B cell (primary cell): ENCODE measurements around the gene MYH7B.

Source experiments
- CTCF ChIP-seq: fragments of 200-600 bp; IDR thresholded peaks from one replicate; pipeline ENCODE4 v1.8.0; 2022; ENCODE audit warnings: antibody characterized with exemption, mild to moderate bottlenecking
- EZH2 ChIP-seq: IDR thresholded peaks from 2 replicates; pipeline ENCODE4 v1.6.1; 2012; ENCODE audit warnings: borderline replicate concordance, low read depth, mild to moderate bottlenecking, moderate library complexity, low read length; ENCODE audit not compliant: insufficient read depth, poor library complexity, severe bottlenecking

- TF ChIP-seq CTCF = no peak
- no peak for TF ChIP-seq EZH2
These were observed 11.8 kb downstream of the MYH7B start for GRCh38 chr20:34967421-34967820.
